A549 (cell line): ENCODE measurements around the gene EPHA1. TPM values are rescaled to one million over a fixed set of nuclear protein-coding genes. Genes with fewer than 3 reads are reported as not detected.

Experiments
- ATAC-seq, 2 experiments: fragments of 200-7000 bp in 1 of 2; fragments of >200 bp in 1 of 2; cut with Nextera tagmentation in 1 of 2; cut with Tn5 transposase in 1 of 2; 3 replicates each; pipeline versions ENCODE4 v1.8.0 to v1.9.1; 2018 to 2020; ENCODE audit warnings: mild to moderate bottlenecking in 1 of 2, moderate library complexity in 1 of 2
- CTCF ChIA-PET: fragments of 300-600 bp; sonication (Branson Sonifier 250); formaldehyde crosslinking; extraction: SDS; loops from one replicate; lab custom pipeline; 2021; ENCODE audit warnings: antibody characterized with exemption, inconsistent platforms; lab: Yijun Ruan, JAX
- POLR2A ChIA-PET: fragments of 350-600 bp; formaldehyde crosslinking; extraction: SDS; loops from one replicate; lab custom pipeline; 2021; ENCODE audit warnings: antibody characterized with exemption, inconsistent platforms; lab: Yijun Ruan, JAX
- DNase-seq, 2 experiments: peaks; one replicate each; pipeline versions ENCODE4 v3.0.0 to v3.0.0-alpha.2; 2011 to 2016; ENCODE audit warnings: low read depth in 1 of 2, low spot score in 1 of 2
- FAIRE-seq: peaks from 2 replicates; lab custom pipeline; 2011; peaks lifted over from hg19 to GRCh38; lab: Jason Lieb, UNC
- H3K27ac ChIP-seq, 2 experiments: fragments of >200 bp; sonication (Bioruptor Twin); formaldehyde crosslinking; 3 replicates each; pipeline ENCODE4 v1.5.1; 2016 to 2017
- H3K4me1 ChIP-seq: fragments of >200 bp; sonication (Bioruptor Twin); formaldehyde crosslinking; 3 replicates; pipeline ENCODE4 v1.6.1; 2016
- H3K4me2 ChIP-seq: fragments of >200 bp; sonication (Bioruptor Twin); formaldehyde crosslinking; 3 replicates; pipeline ENCODE4 v1.6.1; 2016
- H3K4me3 ChIP-seq: fragments of >200 bp; sonication (Bioruptor Twin); formaldehyde crosslinking; 3 replicates; pipeline ENCODE4 v1.5.1; 2016
- H3K9me3 ChIP-seq: fragments of >200 bp; sonication (Bioruptor Twin); formaldehyde crosslinking; 3 replicates; pipeline ENCODE4 v1.6.1; 2016
- EHF ChIP-seq: fragments of 250-450 bp; sonication (Bioruptor Pico); IDR thresholded peaks from 2 replicates; pipeline ENCODE4 v1.5.0; 2020; ENCODE audit warnings: mild to moderate bottlenecking
- EHMT2 ChIP-seq: fragments of 200-600 bp; sonication (generic); IDR thresholded peaks from 2 replicates; pipeline ENCODE4 v1.6.1; 2016; ENCODE audit warnings: antibody characterized with exemption, low read depth, mild to moderate bottlenecking, moderate library complexity
- EP300 ChIP-seq, 2 experiments: fragments of >200 bp; sonication (Bioruptor Twin); formaldehyde crosslinking; IDR thresholded peaks; 2 replicates in 1 of 2; 3 replicates in 1 of 2; pipeline ENCODE4 v1.6.1; 2016 to 2017
- FOSL2 ChIP-seq, 2 experiments: fragments of 450-650 bp in 1 of 2; fragments of >200 bp in 1 of 2; sonication (Bioruptor Twin) in 1 of 2; formaldehyde crosslinking; IDR thresholded peaks; 2 replicates each; pipeline versions ENCODE4 v1.5.0 to v1.6.1; 2016 to 2020; ENCODE audit warnings: mild to moderate bottlenecking in 1 of 2, moderate library complexity in 1 of 2
- GATA3 ChIP-seq: IDR thresholded peaks from 2 replicates; pipeline ENCODE4 v1.6.1; 2012; ENCODE audit warnings: borderline replicate concordance
- HMGXB4 ChIP-seq: fragments of 250-450 bp; sonication (Bioruptor Pico); IDR thresholded peaks from 2 replicates; pipeline ENCODE4 v1.5.0; 2021; ENCODE audit warnings: mild to moderate bottlenecking, moderate library complexity, borderline replicate concordance
- HOXB5 ChIP-seq: fragments of 250-450 bp; sonication (Bioruptor Pico); IDR thresholded peaks from 2 replicates; pipeline ENCODE4 v1.5.0; 2020; ENCODE audit warnings: mild to moderate bottlenecking, moderate library complexity
- KDM1A ChIP-seq: fragments of 200-600 bp; sonication (generic); IDR thresholded peaks from 2 replicates; pipeline ENCODE4 v1.6.1; 2016; ENCODE audit warnings: low read depth, mild to moderate bottlenecking
- MYC ChIP-seq: IDR thresholded peaks from 2 replicates; pipeline ENCODE4 v1.6.1; 2012; ENCODE audit warnings: mild to moderate bottlenecking, inconsistent platforms, low read length, improper control_type of control experiment, borderline replicate concordance
- NPAS2 ChIP-seq: fragments of 250-450 bp; sonication (Bioruptor Pico); IDR thresholded peaks from 2 replicates; pipeline ENCODE4 v1.8.0; 2022; ENCODE audit warnings: mild to moderate bottlenecking, moderate library complexity, borderline replicate concordance
- POLR2A ChIP-seq: IDR thresholded peaks from 2 replicates; pipeline ENCODE4 v1.6.1; 2012; ENCODE audit warnings: mild to moderate bottlenecking, low read length
- RAD21 ChIP-seq, 2 experiments: fragments of >200 bp in 1 of 2; sonication (Bioruptor Twin) in 1 of 2; formaldehyde crosslinking in 1 of 2; IDR thresholded peaks in 1 of 2; conservative IDR thresholded peaks in 1 of 2; 2 replicates in 1 of 2; 3 replicates in 1 of 2; pipeline ENCODE4 v1.6.1; 2012 to 2018; ENCODE audit warnings: inconsistent platforms in 1 of 2
- RCOR1 ChIP-seq: fragments of 150-350 bp; IDR thresholded peaks from 2 replicates; pipeline ENCODE4 v1.6.1; 2014; ENCODE audit warnings: antibody characterized with exemption, low read length, low read depth
- REST ChIP-seq: fragments of 200-600 bp; sonication (generic); IDR thresholded peaks from 2 replicates; pipeline ENCODE4 v1.6.1; 2016; ENCODE audit warnings: antibody characterized with exemption, mild to moderate bottlenecking, moderate library complexity
- RFX5 ChIP-seq: fragments of 450-650 bp; IDR thresholded peaks from 2 replicates; pipeline ENCODE4 v1.7.1; 2014; ENCODE audit warnings: antibody characterized with exemption, mild to moderate bottlenecking, moderate library complexity
- TFCP2L1 ChIP-seq: fragments of 250-450 bp; sonication (Bioruptor Pico); IDR thresholded peaks from 2 replicates; pipeline ENCODE4 v1.5.0; 2021; ENCODE audit warnings: mild to moderate bottlenecking
- ZSCAN20 ChIP-seq: fragments of 250-450 bp; sonication (Bioruptor Pico); IDR thresholded peaks from 2 replicates; pipeline ENCODE4 v1.8.0; 2022; ENCODE audit warnings: mild to moderate bottlenecking, moderate library complexity
- WGBS: methylation state at CpG from one replicate; pipeline ENCODE4 v1.1.6; 2017; ENCODE audit errors: missing lambda C conversion rate; 5-methylcytosine and 5-hydroxymethylcytosine counted together
- polyA plus RNA-seq, 4 experiments: library from polyadenylated mRNA; depleted of rRNA in 3 of 4; stranded (reverse); fragments of >200 nt; fragmentation: RNase III in 1 of 4; extraction: RNeasy Plus Mini Kit Qiagen cat#74134 plus additional on column Dnase treatment in 1 of 4; gene quantifications; 2 replicates in 3 of 4; 3 replicates in 1 of 4; pipeline ENCODE4 v1.2.3, GENCODE V29; 2011 to 2017
- TF ChIP-seq, protein P1 (sequence below): fragments of 250-450 bp; sonication (Bioruptor Pico); IDR thresholded peaks from 2 replicates; pipeline ENCODE4 v1.5.0; 2020; ENCODE audit warnings: low read depth, mild to moderate bottlenecking, moderate library complexity
- TF ChIP-seq, protein P2 (sequence below): fragments of 450-650 bp; IDR thresholded peaks from 2 replicates; pipeline ENCODE4 v1.6.1; 2014; ENCODE audit warnings: antibody characterized with exemption

The EPHA1 gene
- polyA plus RNA-seq, 2 of the 4 experiments (the other 2 are of a cell fraction), result not detected

DNA sequence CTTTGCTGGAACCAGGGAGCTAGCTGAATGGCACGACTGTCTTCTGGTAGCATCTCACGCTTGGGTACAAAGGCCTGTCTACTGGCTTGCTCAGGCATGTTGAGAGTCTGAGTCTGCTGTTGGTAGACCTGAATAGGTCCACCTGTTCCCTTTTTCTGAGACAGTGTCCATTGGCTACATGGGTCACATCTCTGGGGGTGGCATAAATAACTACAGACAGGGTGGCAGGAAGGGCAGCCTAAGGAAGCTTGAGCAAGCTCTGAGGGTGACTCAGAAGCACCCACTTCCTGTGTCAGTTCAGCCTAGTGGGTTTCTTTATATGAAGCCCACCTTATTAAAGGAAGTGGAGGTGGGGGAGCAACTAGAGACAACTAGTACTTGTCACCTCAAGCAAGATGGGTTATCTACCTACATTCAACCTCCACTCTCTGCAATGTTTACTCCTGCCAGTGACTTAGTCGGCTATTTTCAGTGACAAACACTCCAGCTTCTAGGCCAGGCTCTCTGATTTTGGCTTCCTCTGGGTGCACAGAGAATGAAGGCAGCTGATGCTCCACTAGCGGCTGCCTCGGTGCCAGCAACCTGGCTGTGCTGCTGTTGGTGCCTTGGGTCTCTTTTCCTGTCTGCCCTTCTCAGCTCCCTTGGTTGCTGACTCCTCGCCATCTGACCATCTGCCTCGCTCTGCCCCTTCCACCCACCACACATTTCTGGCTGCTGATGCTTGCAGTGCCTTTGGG is 33.2 kb downstream of the EPHA1 start:
- no peak for TF ChIP-seq RFX5
- no peak for TF ChIP-seq FOSL2 (IDR thresholded peaks at IDR 0.05)
- no peak for TF ChIP-seq FOSL2 (CRISPR knock-in tag; IDR thresholded peaks at IDR 0.05)
- no peak for TF ChIP-seq TFCP2L1 (CRISPR knock-in tag)
- TF ChIP-seq, protein P1, sequence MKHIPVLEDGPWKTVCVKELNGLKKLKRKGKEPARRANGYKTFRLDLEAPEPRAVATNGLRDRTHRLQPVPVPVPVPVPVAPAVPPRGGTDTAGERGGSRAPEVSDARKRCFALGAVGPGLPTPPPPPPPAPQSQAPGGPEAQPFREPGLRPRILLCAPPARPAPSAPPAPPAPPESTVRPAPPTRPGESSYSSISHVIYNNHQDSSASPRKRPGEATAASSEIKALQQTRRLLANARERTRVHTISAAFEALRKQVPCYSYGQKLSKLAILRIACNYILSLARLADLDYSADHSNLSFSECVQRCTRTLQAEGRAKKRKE, result no peak
- no peak for TF ChIP-seq EP300 (IDR thresholded peaks at IDR 0.05)
- no peak for TF ChIP-seq KDM1A
- no peak for TF ChIP-seq NPAS2 (CRISPR knock-in tag)
- no peak for TF ChIP-seq POLR2A
- no peak for TF ChIP-seq EHMT2
- no peak for TF ChIP-seq EHF (CRISPR knock-in tag)
- TF ChIP-seq RAD21 (conservative IDR thresholded peaks at IDR 0.05 in 1 of 2, IDR thresholded peaks at IDR 0.05 in 1 of 2), result no peak
- TF ChIP-seq HOXB5 (CRISPR knock-in tag), result no peak
- TF ChIP-seq, protein P2, sequence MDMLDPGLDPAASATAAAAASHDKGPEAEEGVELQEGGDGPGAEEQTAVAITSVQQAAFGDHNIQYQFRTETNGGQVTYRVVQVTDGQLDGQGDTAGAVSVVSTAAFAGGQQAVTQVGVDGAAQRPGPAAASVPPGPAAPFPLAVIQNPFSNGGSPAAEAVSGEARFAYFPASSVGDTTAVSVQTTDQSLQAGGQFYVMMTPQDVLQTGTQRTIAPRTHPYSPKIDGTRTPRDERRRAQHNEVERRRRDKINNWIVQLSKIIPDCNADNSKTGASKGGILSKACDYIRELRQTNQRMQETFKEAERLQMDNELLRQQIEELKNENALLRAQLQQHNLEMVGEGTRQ, result no peak
- no peak for TF ChIP-seq REST
- no peak for TF ChIP-seq ZSCAN20 (CRISPR knock-in tag)
- TF ChIP-seq RCOR1, result no peak
- no peak for TF ChIP-seq MYC
- TF ChIP-seq GATA3, result no peak
- no peak for TF ChIP-seq HMGXB4 (CRISPR knock-in tag)
- Histone ChIP-seq H3K4me2 (no peak overlapping the region), H3K9me3 (no peaks in the 10 kb centered on the region), H3K4me1 (peaks cover 21% of the 10 kb centered on the region), H3K27ac (no peak overlapping the region), H3K4me3 (no peak overlapping the region)
- ATAC-seq (no peak), DNase-seq (no peak), FAIRE-seq (no peak)
- ChIA-PET POLR2A (no interaction called here), CTCF (interaction anchor here (1.4 to 3.1 kb wide), 4 partner anchors 30 to 135 kb away, joined by 4 to 9 read pairs (median 5); no protein-coding TSS in a partner anchor)
- 84% methylated on average over 7 of the region's 7 CpGs for WGBS
